Peyer's patch (tissue), 4 donors: ENCODE data around the gene SHOC1. TPM values are rescaled to one million over a fixed set of nuclear protein-coding genes. Genes with fewer than 3 reads are reported as not detected.
"Not testable (repeated sequence)": the region's sequence is repeated elsewhere in the genome, so short reads cannot be mapped to it uniquely, and the experiment has no call there.

Source experiments
- DNase-seq, 3 donors: peaks; one replicate each; pipeline ENCODE4 v3.0.0-alpha.2; 2017 to 2019
- H3K27ac ChIP-seq, 4 donors: fragments of 200-600 bp; sonication (generic); one replicate each; pipeline ENCODE4 v1.5.1; 2016 to 2019
- H3K27me3 ChIP-seq, 2 donors: fragments of 200-600 bp; sonication (generic); one replicate each; pipeline ENCODE4 v1.5.1; 2019
- H3K36me3 ChIP-seq, 3 donors: fragments of 200-600 bp; sonication (generic); one replicate each; pipeline ENCODE4 v1.5.1; 2016 to 2019
- H3K4me1 ChIP-seq, 4 donors: fragments of 200-600 bp; sonication (generic); one replicate each; pipeline ENCODE4 v1.5.1; 2016 to 2019
- H3K4me3 ChIP-seq, 4 donors: fragments of 200-600 bp; sonication (generic); 1 replicate in 3 of 4; 2 replicates in 1 of 4; pipeline ENCODE4 v1.5.1; 2016 to 2019; ENCODE audit warnings: mild to moderate bottlenecking in 1 of 4
- H3K9me3 ChIP-seq, 4 donors: fragments of 200-600 bp; sonication (generic); one replicate each; pipeline ENCODE4 v1.5.1; 2016 to 2019; ENCODE audit warnings: mild to moderate bottlenecking in 1 of 4
- POLR2A ChIP-seq, 2 donors: fragments of 450-650 bp; IDR thresholded peaks; one replicate each; pipeline ENCODE4 v1.5.1; 2017; ENCODE audit warnings: antibody characterized with exemption in 2 of 2, mild to moderate bottlenecking in 2 of 2, moderate library complexity in 2 of 2
- total RNA-seq, 4 donors: library from RNA; depleted of rRNA; stranded (reverse); fragments of >200 nt; gene quantifications; one replicate each; pipeline ENCODE4 v1.1.0, GENCODE V29; 2016
- TF ChIP-seq, protein P1 (sequence below), 6 experiments: fragments of 450-650 bp in 4 of 6; fragments of 200-600 bp in 2 of 6; sonication (generic) in 1 of 6; IDR thresholded peaks; one replicate each; pipeline ENCODE4 v1.5.1; 2017 to 2019; ENCODE audit warnings: antibody characterized with exemption in 6 of 6, mild to moderate bottlenecking in 3 of 6, moderate library complexity in 1 of 6

The SHOC1 gene
- total RNA-seq, 4 donors from 2014 or later = not detected

DNA sequence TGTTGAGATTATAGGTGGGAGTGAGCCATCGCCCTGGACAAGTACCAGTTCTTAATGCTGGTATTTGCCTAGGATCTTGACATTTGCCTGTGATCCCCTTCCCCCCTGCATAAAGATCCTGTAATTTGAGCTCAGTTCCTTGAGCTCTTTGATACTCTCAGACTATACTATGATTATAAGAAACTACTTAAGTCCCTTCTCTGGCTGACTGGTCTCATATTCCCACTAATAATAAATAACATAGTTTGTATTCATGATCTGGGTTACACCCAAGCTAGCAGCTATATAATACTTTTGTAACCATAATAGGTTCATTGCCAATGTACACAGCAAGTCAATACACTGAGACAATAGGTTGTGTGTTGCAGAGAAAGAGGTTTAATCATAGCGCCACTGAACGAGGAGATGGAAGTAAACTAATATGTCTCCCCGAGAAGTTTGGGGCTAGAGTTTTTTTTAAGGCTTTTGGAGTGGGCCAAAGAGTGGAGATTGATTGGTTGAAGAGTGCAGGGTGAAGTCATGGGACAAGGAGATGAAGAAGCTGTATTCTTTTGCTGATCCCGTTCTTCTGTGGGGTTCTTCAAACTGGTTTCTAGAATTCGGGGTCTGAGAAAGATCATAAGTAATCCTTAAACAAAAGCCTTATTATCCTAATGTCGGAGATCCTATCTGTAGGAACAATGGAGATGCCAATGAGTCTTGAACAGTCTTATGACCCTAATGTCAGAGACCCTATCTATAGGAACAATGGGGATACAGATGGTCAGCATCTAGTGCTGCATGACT lies 20.7 kb upstream of the SHOC1 start:
- Histone ChIP-seq H3K27ac (no peak overlapping the region), H3K27me3 (no peaks in the 10 kb centered on the region), H3K9me3 (no peaks in the 10 kb centered on the region), H3K4me1 (no peaks in the 10 kb centered on the region), H3K4me3 (no peak overlapping the region), H3K36me3 (no peaks in the 10 kb centered on the region)
- no peak for DNase-seq
- TF ChIP-seq, protein P1, sequence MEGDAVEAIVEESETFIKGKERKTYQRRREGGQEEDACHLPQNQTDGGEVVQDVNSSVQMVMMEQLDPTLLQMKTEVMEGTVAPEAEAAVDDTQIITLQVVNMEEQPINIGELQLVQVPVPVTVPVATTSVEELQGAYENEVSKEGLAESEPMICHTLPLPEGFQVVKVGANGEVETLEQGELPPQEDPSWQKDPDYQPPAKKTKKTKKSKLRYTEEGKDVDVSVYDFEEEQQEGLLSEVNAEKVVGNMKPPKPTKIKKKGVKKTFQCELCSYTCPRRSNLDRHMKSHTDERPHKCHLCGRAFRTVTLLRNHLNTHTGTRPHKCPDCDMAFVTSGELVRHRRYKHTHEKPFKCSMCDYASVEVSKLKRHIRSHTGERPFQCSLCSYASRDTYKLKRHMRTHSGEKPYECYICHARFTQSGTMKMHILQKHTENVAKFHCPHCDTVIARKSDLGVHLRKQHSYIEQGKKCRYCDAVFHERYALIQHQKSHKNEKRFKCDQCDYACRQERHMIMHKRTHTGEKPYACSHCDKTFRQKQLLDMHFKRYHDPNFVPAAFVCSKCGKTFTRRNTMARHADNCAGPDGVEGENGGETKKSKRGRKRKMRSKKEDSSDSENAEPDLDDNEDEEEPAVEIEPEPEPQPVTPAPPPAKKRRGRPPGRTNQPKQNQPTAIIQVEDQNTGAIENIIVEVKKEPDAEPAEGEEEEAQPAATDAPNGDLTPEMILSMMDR (IDR thresholded peaks at IDR 0.05) = no peak
- no peak for TF ChIP-seq POLR2A (IDR thresholded peaks at IDR 0.05)

DNA sequence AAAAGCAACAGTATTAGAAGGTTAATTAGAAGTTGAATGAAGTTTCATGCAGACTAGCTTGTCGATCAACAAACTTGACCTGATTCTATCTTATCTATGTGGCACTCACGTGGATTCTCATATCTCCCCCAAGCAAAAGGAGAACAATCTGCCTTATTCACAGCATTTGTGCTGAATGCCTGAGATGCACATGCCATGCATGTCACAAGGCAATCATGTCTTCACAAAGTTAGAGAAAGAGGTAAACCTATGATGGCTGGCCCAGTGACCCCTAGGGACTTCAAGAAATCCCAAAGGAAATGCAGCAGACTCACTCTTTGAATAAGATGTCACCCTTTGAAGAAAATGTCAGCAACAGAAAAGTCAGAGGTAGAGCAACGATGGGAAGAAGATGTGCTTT lies 17.6 kb upstream of the SHOC1 start:
- no peak for DNase-seq

DNA sequence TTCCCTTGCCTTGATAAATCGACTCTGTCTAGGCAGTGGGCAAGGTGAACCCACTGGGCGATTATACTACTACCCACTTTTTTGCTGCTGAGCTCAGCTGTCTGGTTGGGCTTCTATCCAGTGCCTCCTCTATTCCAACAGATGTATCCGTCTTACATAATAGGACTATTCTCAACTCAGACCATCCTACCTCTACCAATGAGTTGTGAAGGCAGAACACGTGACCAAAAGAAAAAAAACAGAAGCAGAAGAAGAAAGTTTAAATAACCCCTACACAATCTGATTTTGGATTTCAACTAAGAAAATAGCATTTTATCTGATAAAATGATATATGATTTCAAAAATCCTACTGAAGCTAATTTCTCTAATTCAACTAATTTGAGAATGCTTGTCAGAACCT lies 16.2 kb upstream of the SHOC1 start:
- no peak overlapping the region for H3K27ac ChIP-seq
- TF ChIP-seq, protein P1 (IDR thresholded peaks at IDR 0.05) = no peak
- TF ChIP-seq POLR2A (IDR thresholded peaks at IDR 0.05) = no peak
- DNase-seq = no peak
- no peaks in the 10 kb centered on the region for H3K4me1 ChIP-seq
- no peaks in the 10 kb centered on the region for H3K9me3 ChIP-seq
- no peak overlapping the region for H3K4me3 ChIP-seq
- no peaks in the 10 kb centered on the region for H3K36me3 ChIP-seq
- no peaks in the 10 kb centered on the region for H3K27me3 ChIP-seq

More for the DNA sequence above, 17.6 kb upstream of the SHOC1 start:
- H3K9me3 ChIP-seq = no peaks in the 10 kb centered on the region
- H3K4me1 ChIP-seq = no peaks in the 10 kb centered on the region
- H3K36me3 ChIP-seq = no peaks in the 10 kb centered on the region
- TF ChIP-seq POLR2A (IDR thresholded peaks at IDR 0.05) = no peak
- TF ChIP-seq, protein P1 (IDR thresholded peaks at IDR 0.05) = no peak
- no peak overlapping the region for H3K27ac ChIP-seq
- H3K4me3 ChIP-seq = no peak overlapping the region
- no peaks in the 10 kb centered on the region for H3K27me3 ChIP-seq

DNA sequence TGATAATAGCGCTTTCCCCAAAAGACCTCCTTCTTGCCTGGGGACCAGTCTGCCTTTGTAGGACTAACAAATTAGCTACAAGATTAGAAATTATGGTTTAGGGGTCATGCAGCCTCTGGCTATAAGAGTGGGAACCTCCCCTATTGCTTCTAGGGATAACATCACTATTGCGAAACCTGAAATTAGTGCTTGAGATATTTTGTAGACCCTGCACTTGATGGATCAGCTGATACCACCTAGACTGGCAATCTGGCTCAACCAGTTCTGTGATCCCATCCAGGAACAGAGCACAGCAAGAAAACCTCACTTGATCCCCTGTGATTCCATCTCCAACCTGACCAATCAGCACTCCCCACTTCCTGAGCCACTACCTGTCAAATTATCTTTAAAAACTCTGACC lies 15.7 kb upstream of the SHOC1 start:
- not testable (repeated sequence) for H3K27ac ChIP-seq, DNase-seq, H3K27me3 ChIP-seq, H3K9me3 ChIP-seq, H3K4me1 ChIP-seq, H3K36me3 ChIP-seq, H3K4me3 ChIP-seq

DNA sequence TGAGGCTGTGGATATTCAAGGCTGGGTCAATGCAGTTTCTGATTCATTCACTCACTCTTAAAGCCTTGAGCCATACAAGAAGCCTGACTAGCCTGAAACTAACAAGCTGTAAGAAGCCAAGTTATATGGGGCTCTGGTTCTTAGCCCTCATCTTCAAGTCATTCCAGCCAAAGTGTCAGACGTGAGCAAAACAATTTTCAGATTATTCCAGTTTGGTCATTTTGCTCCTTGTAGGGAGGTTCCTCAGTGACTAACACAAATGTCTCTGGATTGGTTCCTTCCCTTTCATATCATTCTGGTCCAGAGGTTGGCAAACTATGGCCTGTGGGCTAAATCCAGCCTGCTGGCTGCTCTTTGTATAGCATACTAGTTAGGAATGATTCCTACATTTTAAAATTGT lies 12.5 kb upstream of the SHOC1 start:
- no peak for TF ChIP-seq POLR2A (IDR thresholded peaks at IDR 0.05)
- TF ChIP-seq, protein P1 (IDR thresholded peaks at IDR 0.05) = no peak
- Histone ChIP-seq H3K9me3 (no peaks in the 10 kb centered on the region), H3K27ac (no peak overlapping the region), H3K4me1 (no peaks in the 10 kb centered on the region), H3K36me3 (no peaks in the 10 kb centered on the region), H3K4me3 (no peak overlapping the region), H3K27me3 (no peaks in the 10 kb centered on the region)
- no peak for DNase-seq

DNA sequence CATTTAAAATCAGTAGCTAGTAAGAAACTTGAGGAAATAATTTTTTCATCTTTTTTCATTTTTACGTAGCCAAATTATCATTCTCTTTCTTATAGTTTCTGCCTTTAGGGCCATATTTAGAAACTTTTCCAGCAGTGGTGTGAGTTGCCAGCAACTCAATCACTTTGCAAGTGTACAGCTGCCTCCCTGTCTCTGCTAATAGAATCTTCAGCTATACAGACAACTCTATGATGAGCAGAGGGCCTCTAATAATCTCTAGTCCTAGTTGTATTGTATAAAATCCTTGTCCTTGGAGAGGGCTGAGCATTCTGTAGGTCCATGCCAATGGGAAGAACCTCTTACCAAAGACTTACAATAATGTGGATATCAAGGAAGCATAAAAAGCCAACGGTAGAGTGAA lies 11.5 kb upstream of the SHOC1 start:
- no peaks in the 10 kb centered on the region for H3K4me1 ChIP-seq
- H3K4me3 ChIP-seq = no peak overlapping the region
- no peaks in the 10 kb centered on the region for H3K9me3 ChIP-seq
- TF ChIP-seq, protein P1 (IDR thresholded peaks at IDR 0.05) = no peak
- TF ChIP-seq POLR2A (IDR thresholded peaks at IDR 0.05) = no peak
- no peak overlapping the region for H3K27ac ChIP-seq
- H3K27me3 ChIP-seq = no peaks in the 10 kb centered on the region
- DNase-seq = no peak
- no peaks in the 10 kb centered on the region for H3K36me3 ChIP-seq
